HS-5 (cell line): ENCODE measurements around the gene SLC6A9.

Experiments used
- DNase-seq: peaks from one replicate; pipeline ENCODE4 v3.0.0-alpha.2; 2012; ENCODE audit warnings: low read depth

Gene SLC6A9

GRCh38 chr1:44029260-44029910 is 1.9 kb downstream of the SLC6A9 start:
- DNase-seq = no peak

- DNase-seq = no peak
These were observed 3.9 kb downstream of the SLC6A9 start for GRCh38 chr1:44027320-44027719.

GRCh38 chr1:44025816-44026215 is 5.4 kb downstream of the SLC6A9 start:
- DNase-seq = no peak

- no peak for DNase-seq
These were observed 6.2 kb downstream of the SLC6A9 start for GRCh38 chr1:44024903-44025525.

- DNase-seq = no peak
These were observed 7.0 kb downstream of the SLC6A9 start for GRCh38 chr1:44024031-44024902.

- no peak for DNase-seq
These were observed 9.5 kb downstream of the SLC6A9 start for GRCh38 chr1:44021581-44022321.

GRCh38 chr1:44021156-44021555 is 10.1 kb downstream of the SLC6A9 start:
- no peak for DNase-seq

- DNase-seq = no peak
These were observed 10.8 kb downstream of the SLC6A9 start for GRCh38 chr1:44020464-44020863.

GRCh38 chr1:44019466-44019948 is 11.8 kb downstream of the SLC6A9 start:
- DNase-seq = no peak

- no peak for DNase-seq
These were observed 14.3 kb downstream of the SLC6A9 start for GRCh38 chr1:44016890-44017400.

- DNase-seq = no peak
These were observed 15.0 kb downstream of the SLC6A9 start for GRCh38 chr1:44016041-44016889.

- no peak for DNase-seq
These were observed 16.1 kb downstream of the SLC6A9 start for GRCh38 chr1:44015206-44015605.

- no peak for DNase-seq
These were observed 16.7 kb downstream of the SLC6A9 start for GRCh38 chr1:44014365-44015104.

GRCh38 chr1:44013949-44014348 is 17.3 kb downstream of the SLC6A9 start:
- DNase-seq = no peak

GRCh38 chr1:44012941-44013609 is 18.2 kb downstream of the SLC6A9 start:
- no peak for DNase-seq

- DNase-seq = no peak
These were observed 18.9 kb downstream of the SLC6A9 start for GRCh38 chr1:44012404-44012803.

GRCh38 chr1:44010935-44011471 is 20.3 kb downstream of the SLC6A9 start:
- no peak for DNase-seq

GRCh38 chr1:44008259-44008658 is 23.0 kb downstream of the SLC6A9 start:
- DNase-seq = no peak

GRCh38 chr1:44002606-44003157 is 28.6 kb downstream of the SLC6A9 start:
- DNase-seq = no peak
